AG09309 (cell line): ENCODE results near the gene RGS6.

Source experiments
- DNase-seq: peaks from one replicate; pipeline ENCODE4 v3.0.0-alpha.2; 2010; ENCODE audit warnings: low read depth
- H3K4me3 ChIP-seq: 2 replicates; pipeline ENCODE4 v1.5.1; 2011; ENCODE audit warnings: mild to moderate bottlenecking, low read depth, low read length, moderate library complexity; ENCODE audit not compliant: control insufficient read depth
- TF ChIP-seq, protein P1 (sequence below): IDR thresholded peaks from 2 replicates; pipeline ENCODE4 v1.5.1; 2011; ENCODE audit warnings: mild to moderate bottlenecking, low read depth, low read length, inconsistent platforms; ENCODE audit not compliant: insufficient read depth, control insufficient read depth; ENCODE audit errors: missing control alignments

Gene RGS6

GRCh38 chr14:72196237-72197015 lies 264.2 kb downstream of the RGS6 start:
- no peak for DNase-seq
- H3K4me3 ChIP-seq = no peak overlapping the region
- TF ChIP-seq, protein P1, sequence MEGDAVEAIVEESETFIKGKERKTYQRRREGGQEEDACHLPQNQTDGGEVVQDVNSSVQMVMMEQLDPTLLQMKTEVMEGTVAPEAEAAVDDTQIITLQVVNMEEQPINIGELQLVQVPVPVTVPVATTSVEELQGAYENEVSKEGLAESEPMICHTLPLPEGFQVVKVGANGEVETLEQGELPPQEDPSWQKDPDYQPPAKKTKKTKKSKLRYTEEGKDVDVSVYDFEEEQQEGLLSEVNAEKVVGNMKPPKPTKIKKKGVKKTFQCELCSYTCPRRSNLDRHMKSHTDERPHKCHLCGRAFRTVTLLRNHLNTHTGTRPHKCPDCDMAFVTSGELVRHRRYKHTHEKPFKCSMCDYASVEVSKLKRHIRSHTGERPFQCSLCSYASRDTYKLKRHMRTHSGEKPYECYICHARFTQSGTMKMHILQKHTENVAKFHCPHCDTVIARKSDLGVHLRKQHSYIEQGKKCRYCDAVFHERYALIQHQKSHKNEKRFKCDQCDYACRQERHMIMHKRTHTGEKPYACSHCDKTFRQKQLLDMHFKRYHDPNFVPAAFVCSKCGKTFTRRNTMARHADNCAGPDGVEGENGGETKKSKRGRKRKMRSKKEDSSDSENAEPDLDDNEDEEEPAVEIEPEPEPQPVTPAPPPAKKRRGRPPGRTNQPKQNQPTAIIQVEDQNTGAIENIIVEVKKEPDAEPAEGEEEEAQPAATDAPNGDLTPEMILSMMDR = no peak

GRCh38 chr14:72201645-72202044 lies 269.4 kb downstream of the RGS6 start:
- DNase-seq = no peak
- H3K4me3 ChIP-seq = no peak overlapping the region
- TF ChIP-seq, protein P1 = no peak

DNA sequence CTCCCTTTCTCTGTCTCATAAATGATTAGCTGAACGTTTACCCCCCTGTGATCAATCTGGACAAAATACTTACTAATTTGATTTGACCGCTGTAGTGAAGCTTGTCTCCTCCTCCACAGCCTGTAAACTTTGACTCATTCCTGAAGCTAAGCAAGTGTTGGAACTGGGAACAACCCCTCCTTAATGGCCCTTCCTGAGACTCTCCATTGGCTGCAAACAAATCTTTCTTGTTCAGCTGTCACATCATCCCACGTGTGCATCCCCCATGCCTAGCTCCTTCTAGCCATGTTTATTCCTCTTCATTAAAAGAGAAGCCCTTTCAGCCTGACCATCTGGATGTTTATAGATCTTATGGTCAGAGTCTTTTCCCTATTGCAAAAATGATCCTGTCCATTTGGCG lies 281.2 kb downstream of the RGS6 start:
- TF ChIP-seq, protein P1 = no peak
- DNase-seq = no peak
- no peak overlapping the region for H3K4me3 ChIP-seq

DNA sequence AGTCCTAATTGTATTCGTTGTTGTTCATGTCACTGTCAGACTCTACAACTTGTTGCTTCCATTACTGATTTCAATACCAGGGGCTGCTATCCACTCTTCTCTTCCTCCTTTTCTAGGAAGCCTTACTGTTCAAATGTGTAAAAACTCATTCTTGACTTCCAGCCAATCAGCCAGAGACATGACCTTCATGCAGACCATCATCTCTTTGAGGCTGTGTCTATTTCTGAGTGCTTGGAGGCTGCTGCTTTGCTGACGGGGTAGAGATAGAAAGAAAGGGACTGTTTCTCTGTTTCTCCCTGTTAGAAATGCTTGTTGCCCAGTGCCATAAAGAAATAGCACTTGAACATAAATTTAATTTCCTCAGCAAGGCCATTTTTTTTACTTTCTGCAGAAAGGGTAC lies 282.9 kb downstream of the RGS6 start:
- DNase-seq = no peak
- H3K4me3 ChIP-seq = no peak overlapping the region
- TF ChIP-seq, protein P1 = no peak

DNA sequence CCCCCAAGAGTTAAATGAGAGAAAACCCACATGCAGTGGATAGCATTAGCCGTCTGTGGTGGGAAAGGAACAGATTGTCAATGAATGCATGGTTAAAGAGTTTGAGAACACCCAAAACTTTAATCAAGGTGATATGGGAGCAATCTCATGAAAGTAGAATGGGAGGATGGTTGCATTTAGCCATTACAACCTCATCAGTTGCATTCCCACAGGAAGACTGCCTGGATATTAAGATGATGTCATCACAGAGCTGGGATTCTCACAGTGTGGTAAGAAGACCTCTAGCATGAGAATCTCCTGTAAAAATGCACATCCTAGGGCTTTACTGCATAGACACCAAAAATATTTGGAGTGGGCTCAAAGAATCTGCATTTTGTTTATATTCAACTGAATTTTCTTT lies 284.9 kb downstream of the RGS6 start:
- H3K4me3 ChIP-seq = no peak overlapping the region
- TF ChIP-seq, protein P1 = no peak
- DNase-seq = no peak

GRCh38 chr14:72222046-72222445 lies 289.8 kb downstream of the RGS6 start:
- DNase-seq = no peak
- H3K4me3 ChIP-seq = no peak overlapping the region
- TF ChIP-seq, protein P1 = no peak
